GF-D8 (cell line): ENCODE results near the gene IGF1.

Source experiments
- DNase-seq: peaks from one replicate; lab custom pipeline; 2025; lab: John Stamatoyannopoulos, UW

IGF1 gene

GRCh38 chr12:102480406-102480805, at the start of gene IGF1:
TSS of gene IGF1 (minus strand) at chr12:102480563. CDS start at chr12:102480381, 182 bp downstream.
- DNase-seq, result no peak

GRCh38 chr12:102528111-102528510, 47.7 kb upstream of the IGF1 start:
- DNase-seq, result no peak

- DNase-seq, result no peak
These were observed 46.9 kb upstream of the IGF1 start for GRCh38 chr12:102527171-102527720.

- no peak for DNase-seq
These were observed 46.3 kb upstream of the IGF1 start for GRCh38 chr12:102526656-102527055.

GRCh38 chr12:102522768-102523167, 42.4 kb upstream of the IGF1 start:
- DNase-seq, result no peak

GRCh38 chr12:102521662-102522277, 41.4 kb upstream of the IGF1 start:
- no peak for DNase-seq

- no peak for DNase-seq
These were observed 38.5 kb upstream of the IGF1 start for GRCh38 chr12:102518871-102519270.

GRCh38 chr12:102514696-102515095, 34.3 kb upstream of the IGF1 start:
- no peak for DNase-seq

- DNase-seq, result no peak
These were observed 33.4 kb upstream of the IGF1 start for GRCh38 chr12:102513739-102514138.

GRCh38 chr12:102513272-102513671, 32.9 kb upstream of the IGF1 start:
- no peak for DNase-seq

GRCh38 chr12:102512523-102512922, 32.2 kb upstream of the IGF1 start:
- DNase-seq, result no peak

- DNase-seq, result no peak
These were observed 31.2 kb upstream of the IGF1 start for GRCh38 chr12:102511575-102511974.

- no peak for DNase-seq
These were observed 30.1 kb upstream of the IGF1 start for GRCh38 chr12:102510463-102510862.

- DNase-seq, result no peak
These were observed 29.7 kb upstream of the IGF1 start for GRCh38 chr12:102510031-102510430.

- DNase-seq, result no peak
These were observed 28.8 kb upstream of the IGF1 start for GRCh38 chr12:102509123-102509626.

GRCh38 chr12:102508052-102508451, 27.7 kb upstream of the IGF1 start:
- DNase-seq, result no peak

GRCh38 chr12:102507301-102507700, 26.9 kb upstream of the IGF1 start:
- DNase-seq, result no peak

- no peak for DNase-seq
These were observed 24.5 kb upstream of the IGF1 start for GRCh38 chr12:102504871-102505270.

- DNase-seq, result no peak
These were observed 23.9 kb upstream of the IGF1 start for GRCh38 chr12:102504280-102504679.

- DNase-seq, result no peak
These were observed 23.5 kb upstream of the IGF1 start for GRCh38 chr12:102503831-102504230.

- DNase-seq, result no peak
These were observed 22.8 kb upstream of the IGF1 start for GRCh38 chr12:102503056-102503681.

- DNase-seq, result no peak
These were observed 21.4 kb upstream of the IGF1 start for GRCh38 chr12:102501773-102502172.

GRCh38 chr12:102498471-102498870, 18.1 kb upstream of the IGF1 start:
- DNase-seq, result no peak

GRCh38 chr12:102497743-102498142, 17.4 kb upstream of the IGF1 start:
- no peak for DNase-seq
